Ascending aorta (tissue), 2 donors: ENCODE results near the gene PIK3CB. TPM values are rescaled to one million over a fixed set of nuclear protein-coding genes. Genes with fewer than 3 reads are reported as not detected.
"Not testable (repeated sequence)": the region's sequence is repeated elsewhere in the genome, so short reads cannot be mapped to it uniquely, and the experiment has no call there.

Experiments
- DNase-seq, 2 donors: peaks; one replicate each; pipeline ENCODE4 v3.0.0-alpha.2; 2019; ENCODE audit warnings: low spot score in 2 of 2
- H3K27ac ChIP-seq, 2 donors: fragments of 200-600 bp; sonication (generic); one replicate each; pipeline ENCODE4 v1.5.1; 2016 to 2017; ENCODE audit warnings: mild to moderate bottlenecking in 1 of 2
- H3K27me3 ChIP-seq: fragments of 200-600 bp; sonication (generic); one replicate; pipeline ENCODE4 v1.5.1; 2017
- H3K36me3 ChIP-seq, 2 donors: fragments of 200-600 bp; sonication (generic); one replicate each; pipeline ENCODE4 v1.5.1; 2016
- H3K4me1 ChIP-seq, 2 donors: fragments of 200-600 bp; sonication (generic); one replicate each; pipeline ENCODE4 v1.5.1; 2016 to 2017; ENCODE audit warnings: mild to moderate bottlenecking in 1 of 2
- H3K4me3 ChIP-seq, 2 donors: fragments of 200-600 bp; sonication (generic); one replicate each; pipeline ENCODE4 v1.5.1; 2016 to 2017; ENCODE audit warnings: mild to moderate bottlenecking in 1 of 2
- H3K9me3 ChIP-seq, 2 donors: fragments of 200-600 bp; sonication (generic); one replicate each; pipeline ENCODE4 v1.5.1; 2016
- CTCF ChIP-seq, 3 experiments: fragments of 200-600 bp in 2 of 3; fragments of 450-650 bp in 1 of 3; sonication (generic) in 2 of 3; IDR thresholded peaks; one replicate each; pipeline ENCODE4 v1.5.1; 2016 to 2019; ENCODE audit warnings: antibody characterized with exemption in 3 of 3, mild to moderate bottlenecking in 1 of 3, moderate library complexity in 1 of 3
- intact Hi-C: fragments of 100-400 bp; cut with DNase I; formaldehyde crosslinking; loops from one replicate; pipeline ENCODE4 v1.15.1; 2023
- total RNA-seq: library from RNA; depleted of rRNA; stranded (reverse); fragments of >200 nt; gene quantifications from one replicate; pipeline ENCODE4 v1.1.0, GENCODE V29; 2016

The PIK3CB gene
- total RNA-seq, 1 donor from 2014 or later: 9.3 TPM

- Histone ChIP-seq H3K4me1 (no peaks in the 10 kb centered on the region), H3K27ac (no peak overlapping the region), H3K36me3 (no peaks in the 10 kb centered on the region), H3K4me3 (no peak overlapping the region), H3K27me3 (no peaks in the 10 kb centered on the region), H3K9me3 (no peaks in the 10 kb centered on the region)
- DNase-seq: no peak
- TF ChIP-seq CTCF (IDR thresholded peaks at IDR 0.05): no peak
- intact Hi-C loops: no loop called here
These were observed 28.2 kb downstream of the PIK3CB start for GRCh38 chr3:138806376-138807080.

- Histone ChIP-seq H3K4me1 (no peaks in the 10 kb centered on the region), H3K27me3 (no peaks in the 10 kb centered on the region), H3K36me3 (no peaks in the 10 kb centered on the region), H3K4me3 (no peak overlapping the region), H3K9me3 (no peaks in the 10 kb centered on the region), H3K27ac (no peak overlapping the region)
- no peak for DNase-seq
- no peak for TF ChIP-seq CTCF (IDR thresholded peaks at IDR 0.05)
- intact Hi-C loops: no loop called here
These were observed 31.6 kb downstream of the PIK3CB start for GRCh38 chr3:138803006-138803653.

DNA sequence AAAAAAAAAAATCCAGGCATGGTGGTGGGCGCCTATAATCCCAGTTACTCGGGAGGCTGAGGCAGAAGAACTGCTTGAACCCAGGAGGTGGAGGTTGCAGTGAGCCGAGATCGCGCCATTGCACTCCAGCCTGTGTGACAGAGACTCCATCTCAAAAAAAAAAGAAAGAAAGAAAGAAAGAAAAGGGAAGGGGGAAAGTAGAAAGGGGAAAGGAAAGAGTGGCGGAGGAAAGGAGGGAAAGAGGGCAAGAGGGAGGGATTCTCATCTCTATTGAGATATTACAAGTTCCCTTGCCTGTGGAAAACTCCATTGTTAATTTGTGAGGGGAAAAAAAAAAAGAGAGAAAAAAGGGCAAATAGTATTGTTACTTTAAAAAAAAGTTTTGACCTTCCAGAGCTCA, 32.5 kb downstream of the PIK3CB start:
- H3K27ac ChIP-seq, H3K27me3 ChIP-seq, H3K4me1 ChIP-seq, H3K36me3 ChIP-seq, H3K4me3 ChIP-seq, DNase-seq, H3K9me3 ChIP-seq, intact Hi-C loops: not testable (repeated sequence)

- no peaks in the 10 kb centered on the region for H3K27me3 ChIP-seq
- no peak for TF ChIP-seq CTCF (IDR thresholded peaks at IDR 0.05)
- H3K4me1 ChIP-seq: no peaks in the 10 kb centered on the region
- no peak overlapping the region for H3K27ac ChIP-seq
- no peaks in the 10 kb centered on the region for H3K36me3 ChIP-seq
- H3K9me3 ChIP-seq: no peaks in the 10 kb centered on the region
- no peak for DNase-seq
- H3K4me3 ChIP-seq: no peak overlapping the region
- intact Hi-C loops: no loop called here
These were observed 32.9 kb downstream of the PIK3CB start for GRCh38 chr3:138801792-138802191.

- no peaks in the 10 kb centered on the region for H3K4me1 ChIP-seq
- H3K36me3 ChIP-seq: no peaks in the 10 kb centered on the region
- intact Hi-C loops: no loop called here
- H3K27me3 ChIP-seq: no peaks in the 10 kb centered on the region
- no peaks in the 10 kb centered on the region for H3K9me3 ChIP-seq
- H3K27ac ChIP-seq: peak overlapping the region in 1 of 2 donors; percentile 19
- no peak overlapping the region for H3K4me3 ChIP-seq
- TF ChIP-seq CTCF (IDR thresholded peaks at IDR 0.05): no peak
- DNase-seq: no peak
These were observed 34.5 kb downstream of the PIK3CB start for GRCh38 chr3:138800248-138800647.

- intact Hi-C loops: no loop called here
- DNase-seq: no peak
These were observed 34.9 kb downstream of the PIK3CB start for GRCh38 chr3:138799822-138800221.

More at GRCh38 chr3:138799822-138800221, 34.9 kb downstream of the PIK3CB start:
- Histone ChIP-seq H3K4me3 (no peak overlapping the region), H3K27ac (peak overlapping the region in 1 of 2 donors; percentile 19), H3K4me1 (no peaks in the 10 kb centered on the region), H3K36me3 (no peaks in the 10 kb centered on the region), H3K27me3 (no peaks in the 10 kb centered on the region), H3K9me3 (no peaks in the 10 kb centered on the region)
- no peak for TF ChIP-seq CTCF (IDR thresholded peaks at IDR 0.05)
